HCT116 (cell line): ENCODE results near the gene RNU5D-1. TPM values are rescaled to one million over a fixed set of nuclear protein-coding genes. Genes with fewer than 3 reads are reported as not detected.
A peak's percentile ranks its signal among the peaks of the same experiment; 100 is the strongest.
"Not testable (repeated sequence)": the region's sequence is repeated elsewhere in the genome, so short reads cannot be mapped to it uniquely, and the experiment has no call there.

ENCODE experiments used
- ATAC-seq: fragments of 200-7000 bp; cut with Tn5 transposase; 2 replicates; pipeline ENCODE4 v1.9.1; 2020; ENCODE audit warnings: mild to moderate bottlenecking, moderate library complexity
- BruUV-seq: library from RNA; stranded (reverse); fragments of 400-500 nt; replicated peaks from 2 replicates; lab custom pipeline; 2021; lab: Mats Ljungman, UMichigan
- CTCF ChIA-PET: fragments of 300-600 bp; sonication (Branson Sonifier 250); formaldehyde crosslinking; loops from one replicate; lab custom pipeline; 2021; ENCODE audit warnings: antibody characterized with exemption; lab: Charles Lee
- POLR2A ChIA-PET: fragments of 300-600, 350-600 bp; sonication (Branson Sonifier 250); formaldehyde crosslinking; loops from one replicate; lab custom pipeline; 2021; ENCODE audit warnings: antibody characterized with exemption; lab: Charles Lee
- RAD21 ChIA-PET, 2 experiments: fragments of 300-600 bp; sonication (Branson Sonifier 250); formaldehyde crosslinking; loops; one replicate each; lab custom pipeline; 2023; ENCODE audit warnings: low total read pairs in 2 of 2; ENCODE audit not compliant: uncharacterized antibody in 2 of 2, unreplicated experiment in 2 of 2, low non-redundant PET in 1 of 2; lab: Charles Lee
- DNase-seq: peaks from one replicate; pipeline ENCODE4 v3.0.0-alpha.2; 2010; ENCODE audit warnings: low read depth, low spot score
- H2AFZ ChIP-seq: fragments of 200-600 bp; shearing (Covaris generic), sonication (generic); 2 replicates; pipeline ENCODE4 v1.6.1; 2017; ENCODE audit warnings: low read depth, mixed run types, mixed read lengths, antibody characterized with exemption, low read length; ENCODE audit not compliant: poor library complexity, severe bottlenecking
- H3K27ac ChIP-seq: 2 replicates; pipeline ENCODE4 v1.5.1; 2012; ENCODE audit warnings: low read depth, low read length
- H3K27me3 ChIP-seq: fragments of 200-600 bp; sonication (generic); 2 replicates; pipeline ENCODE4 v1.6.1; 2016; ENCODE audit warnings: mixed run types, low read length, mixed read lengths; ENCODE audit not compliant: insufficient read depth
- H3K36me3 ChIP-seq, 2 experiments: fragments of 200-500 bp in 1 of 2; fragments of 200-600 bp in 1 of 2; sonication (Bioruptor generic) in 1 of 2; sonication (generic) in 1 of 2; 2 replicates each; pipeline versions ENCODE4 v1.5.1 to v1.6.1; 2014 to 2016; ENCODE audit warnings: low read length in 2 of 2, inconsistent platforms in 1 of 2, mixed read lengths in 1 of 2, mixed run types in 1 of 2; ENCODE audit not compliant: insufficient read depth in 2 of 2, control insufficient read depth in 1 of 2
- H3K4me1 ChIP-seq, 2 experiments: fragments of 200-600 bp in 1 of 2; sonication (generic) in 1 of 2; 2 replicates each; pipeline versions ENCODE4 v1.5.1 to v1.6.1; 2012 to 2017; ENCODE audit warnings: low read length in 2 of 2, inconsistent platforms in 1 of 2, mild to moderate bottlenecking in 1 of 2, mixed read lengths in 1 of 2, mixed run types in 1 of 2, moderate library complexity in 1 of 2; ENCODE audit not compliant: insufficient read depth in 2 of 2, control insufficient read depth in 1 of 2
- H3K4me2 ChIP-seq: fragments of 200-600 bp; sonication (generic); 2 replicates; pipeline ENCODE4 v1.6.1; 2017; ENCODE audit warnings: mixed run types, low read length, mixed read lengths
- H3K4me3 ChIP-seq, 2 experiments: fragments of 200-600 bp in 1 of 2; sonication (generic) in 1 of 2; replicated peaks in 1 of 2; 2 replicates each; pipeline ENCODE4 v1.5.1; 2011 to 2016; ENCODE audit warnings: low read length in 2 of 2, control low read depth in 1 of 2, low read depth in 1 of 2, mild to moderate bottlenecking in 1 of 2, mixed read lengths in 1 of 2, mixed run types in 1 of 2
- H3K79me2 ChIP-seq: fragments of 200-600 bp; sonication (generic); 2 replicates; pipeline ENCODE4 v1.6.1; 2017; ENCODE audit warnings: mild to moderate bottlenecking, mixed run types, low read length, moderate library complexity, mixed read lengths; ENCODE audit not compliant: insufficient read depth
- H3K9ac ChIP-seq: fragments of 200-600 bp; sonication (generic); 2 replicates; pipeline ENCODE4 v1.6.1; 2016; ENCODE audit warnings: low read length, mixed read lengths
- H3K9me2 ChIP-seq: fragments of 200-600 bp; sonication (generic), shearing (Covaris generic); 2 replicates; pipeline ENCODE4 v1.6.1; 2017; ENCODE audit warnings: mixed run types, mild to moderate bottlenecking, moderate library complexity; ENCODE audit not compliant: insufficient read depth
- H3K9me3 ChIP-seq, 2 experiments: fragments of 200-500 bp in 1 of 2; fragments of 200-600 bp in 1 of 2; sonication (Bioruptor generic) in 1 of 2; sonication (generic) in 1 of 2; 2 replicates each; pipeline ENCODE4 v1.6.1; 2014 to 2017; ENCODE audit warnings: low read length in 2 of 2, mixed read lengths in 2 of 2, inconsistent platforms in 1 of 2, low read depth in 1 of 2, mild to moderate bottlenecking in 1 of 2, mixed run types in 1 of 2, moderate library complexity in 1 of 2; ENCODE audit not compliant: control insufficient read depth in 1 of 2, insufficient read depth in 1 of 2
- H4K20me1 ChIP-seq: fragments of 200-600 bp; sonication (generic), shearing (Covaris generic); 2 replicates; pipeline ENCODE4 v1.6.1; 2017; ENCODE audit warnings: mixed run types, mild to moderate bottlenecking, moderate library complexity; ENCODE audit not compliant: insufficient read depth
- CBX3 ChIP-seq: IDR thresholded peaks from 2 replicates; pipeline ENCODE4 v1.6.1; 2012; ENCODE audit warnings: low read depth
- CEBPB ChIP-seq: IDR thresholded peaks from 2 replicates; pipeline ENCODE4 v1.6.1; 2012; ENCODE audit warnings: low read depth
- POLR2A ChIP-seq: IDR thresholded peaks from 2 replicates; pipeline ENCODE4 v1.7.0; 2011; ENCODE audit warnings: borderline replicate concordance; ENCODE audit not compliant: insufficient read depth, insufficient read length; ENCODE audit errors: extremely low read depth
- POLR2AphosphoS5 ChIP-seq: IDR thresholded peaks from 2 replicates; pipeline ENCODE4 v1.6.1; 2011; ENCODE audit warnings: mild to moderate bottlenecking, low read depth, low read length, moderate library complexity
- RAD21 ChIP-seq: IDR thresholded peaks from 2 replicates; pipeline ENCODE4 v1.6.1; 2012; ENCODE audit warnings: low read depth, mild to moderate bottlenecking
- SIN3A ChIP-seq: IDR thresholded peaks from 2 replicates; pipeline ENCODE4 v1.6.1; 2012; ENCODE audit warnings: low read depth
- SP1 ChIP-seq: IDR thresholded peaks from 2 replicates; pipeline ENCODE4 v1.6.1; 2012; ENCODE audit warnings: low read depth
- SRF ChIP-seq: IDR thresholded peaks from 2 replicates; pipeline ENCODE4 v1.6.1; 2012; ENCODE audit warnings: low read depth
- TCF7L2 ChIP-seq: IDR thresholded peaks from 2 replicates; pipeline ENCODE4 v1.7.0; 2011; ENCODE audit warnings: borderline replicate concordance, inconsistent platforms; ENCODE audit not compliant: insufficient read depth, insufficient read length; ENCODE audit errors: extremely low read depth
- YY1 ChIP-seq: IDR thresholded peaks from 2 replicates; pipeline ENCODE4 v1.6.1; 2011; ENCODE audit warnings: low read length, low read depth, moderate library complexity, mild to moderate bottlenecking; ENCODE audit not compliant: insufficient replicate concordance; ENCODE audit errors: extremely low read depth
- ZFX ChIP-seq: fragments of 450-650 bp; IDR thresholded peaks from 2 replicates; pipeline ENCODE4 v1.6.1; 2017
- ZNF274 ChIP-seq: fragments of 200-500 bp; sonication (Bioruptor generic); IDR thresholded peaks from 2 replicates; pipeline ENCODE4 v1.6.1; 2014; ENCODE audit warnings: mild to moderate bottlenecking, low read depth, low read length, inconsistent platforms
- intact Hi-C: fragments of 100-400 bp; cut with micrococcal nuclease; formaldehyde crosslinking; loops from 2 replicates; pipeline ENCODE4 v1.10.0; 2022
- total RNA-seq: library from RNA; stranded (reverse); gene quantifications from one replicate; pipeline ENCODE4 v1.2.1, GENCODE V29; 2021; ENCODE audit not compliant: unreplicated experiment
- TF ChIP-seq, protein P1 (sequence below): IDR thresholded peaks from 2 replicates; pipeline ENCODE4 v1.6.1; 2012
- TF ChIP-seq, protein P2 (sequence below), 3 experiments: fragments of 200-600 bp in 1 of 3; sonication (generic) in 1 of 3; IDR thresholded peaks in 2 of 3; conservative IDR thresholded peaks in 1 of 3; 2 replicates each; pipeline ENCODE4 v1.5.1; 2012 to 2017; ENCODE audit warnings: low read depth in 2 of 3, low read length in 2 of 3, antibody characterized with exemption in 1 of 3, borderline replicate concordance in 1 of 3, control low read depth in 1 of 3, mild to moderate bottlenecking in 1 of 3, mixed read lengths in 1 of 3, mixed run types in 1 of 3, moderate library complexity in 1 of 3; ENCODE audit not compliant: insufficient read depth in 1 of 3
- TF ChIP-seq, protein P3 (sequence below): IDR thresholded peaks from 2 replicates; pipeline ENCODE4 v1.6.1; 2011; ENCODE audit warnings: mild to moderate bottlenecking, low read length, moderate library complexity; ENCODE audit not compliant: insufficient replicate concordance; ENCODE audit errors: extremely low read depth

The RNU5D-1 gene
- total RNA-seq, 1 experiment from 2014 or later: not detected

DNA sequence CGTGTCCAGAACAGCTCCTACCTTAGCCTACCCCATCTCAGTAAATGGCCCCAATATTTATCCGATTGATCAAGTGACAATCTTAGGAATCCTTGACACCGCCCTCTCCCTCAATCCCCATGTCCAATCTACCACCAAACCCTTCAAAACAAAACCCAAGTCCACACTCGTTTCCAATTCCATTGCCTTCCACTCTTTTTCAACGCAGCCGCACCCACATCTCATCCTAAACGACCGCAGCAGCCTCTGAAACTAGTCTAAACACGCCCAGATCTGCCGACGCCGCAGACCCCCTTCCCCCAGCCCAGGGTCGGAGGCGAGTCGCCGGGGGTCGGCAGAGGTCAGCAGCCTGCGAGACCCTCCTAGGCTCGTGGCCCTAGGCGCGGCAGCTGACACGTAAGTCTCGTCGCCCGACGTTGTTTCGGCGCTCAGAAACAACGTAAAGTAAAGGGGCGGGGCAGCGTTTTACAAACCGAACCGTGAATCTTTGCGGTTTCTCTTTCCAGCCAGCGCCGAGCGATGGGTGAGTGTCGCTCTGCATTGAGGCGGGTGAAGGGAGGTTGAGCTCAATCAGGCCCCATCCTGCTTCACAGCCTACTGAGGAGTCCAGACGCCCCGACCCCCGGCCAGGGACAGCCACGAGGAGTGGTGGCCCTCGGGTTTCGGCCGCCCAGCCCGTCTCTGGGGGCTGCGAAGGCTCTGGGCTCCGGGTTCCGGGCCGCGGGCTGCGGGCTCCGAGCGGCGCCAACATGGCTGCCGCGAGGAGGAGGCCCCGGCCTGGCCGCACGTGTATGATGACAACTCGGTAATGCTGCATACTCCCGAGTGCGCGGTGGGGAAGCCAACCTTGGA lies 44.3 kb upstream of the RNU5D-1 start, which contains the start of gene RPS8:
RPS8 (plus strand) TSS at position 463 of the 852 bp plus-strand sequence; CDS start at position 520, 57 bp downstream.
- H3K79me2 ChIP-seq: peaks cover 43% of the 10 kb centered on the region
- TSS peak; percentile 97 for BruUV-seq
- ChIA-PET CTCF (interaction anchor here (1.1 to 1.6 kb wide), 3 partner anchors 13 to 54 kb away, joined by 3 read pairs; partner anchors contain the start of genes BEST4 and RNU5D-1), RAD21 (no interaction called here), POLR2A (interaction anchor here (0.7 to 3.5 kb wide), 15 partner anchors 8 to 725 kb away, joined by 3 to 39 read pairs (median 9); partner anchors contain the start of genes CCDC163, DYNLT4, MMACHC and MUTYH)
- no peak within 1 kb of the TSS for H2AFZ ChIP-seq
- H3K9ac ChIP-seq: peak within 1 kb of the TSS; percentile 100
- peaks cover 26 to 41% of the 10 kb centered on the region in 2 experiments for H3K36me3 ChIP-seq
- ATAC-seq: peak; percentile 76
- no peaks in the 10 kb centered on the region for H3K9me3 ChIP-seq
- peak within 1 kb of the TSS; percentile 92 to 99 for H3K4me3 ChIP-seq
- H4K20me1 ChIP-seq: peaks cover 18% of the 10 kb centered on the region; the same call in 1 of the 2 replicates
- H3K4me2 ChIP-seq: peak within 1 kb of the TSS; percentile 99
- peak within 1 kb of the TSS; percentile 86 for H3K27ac ChIP-seq
- H3K27me3 ChIP-seq: no peaks in the 10 kb centered on the region
- DNase-seq: peak; percentile 85
- intact Hi-C loops: loop anchor here (1.0 kb wide), 1 partner anchor 44 kb away; the partner anchor contains the start of gene RNU5D-1
- no peaks in the 10 kb centered on the region for H3K9me2 ChIP-seq
- peaks cover 10 to 24% of the 10 kb centered on the region in 2 experiments for H3K4me1 ChIP-seq
- TF ChIP-seq RAD21 (no peak), YY1 (peak; percentile 79), POLR2AphosphoS5 (peak; percentile 99), CBX3 (no peak), SIN3A (peak; percentile 94; the same call in 1 of the 2 replicates), TCF7L2 (no peak), POLR2A (peak; percentile 97), ZNF274 (no peak), SRF (peak; percentile 96), SP1 (peak; percentile 93), ZFX (peak; percentile 91; the same call in 1 of the 2 replicates), CEBPB (no peak)
- TF ChIP-seq, protein P1, sequence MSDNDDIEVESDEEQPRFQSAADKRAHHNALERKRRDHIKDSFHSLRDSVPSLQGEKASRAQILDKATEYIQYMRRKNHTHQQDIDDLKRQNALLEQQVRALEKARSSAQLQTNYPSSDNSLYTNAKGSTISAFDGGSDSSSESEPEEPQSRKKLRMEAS: peak; percentile 99
- TF ChIP-seq, protein P2, sequence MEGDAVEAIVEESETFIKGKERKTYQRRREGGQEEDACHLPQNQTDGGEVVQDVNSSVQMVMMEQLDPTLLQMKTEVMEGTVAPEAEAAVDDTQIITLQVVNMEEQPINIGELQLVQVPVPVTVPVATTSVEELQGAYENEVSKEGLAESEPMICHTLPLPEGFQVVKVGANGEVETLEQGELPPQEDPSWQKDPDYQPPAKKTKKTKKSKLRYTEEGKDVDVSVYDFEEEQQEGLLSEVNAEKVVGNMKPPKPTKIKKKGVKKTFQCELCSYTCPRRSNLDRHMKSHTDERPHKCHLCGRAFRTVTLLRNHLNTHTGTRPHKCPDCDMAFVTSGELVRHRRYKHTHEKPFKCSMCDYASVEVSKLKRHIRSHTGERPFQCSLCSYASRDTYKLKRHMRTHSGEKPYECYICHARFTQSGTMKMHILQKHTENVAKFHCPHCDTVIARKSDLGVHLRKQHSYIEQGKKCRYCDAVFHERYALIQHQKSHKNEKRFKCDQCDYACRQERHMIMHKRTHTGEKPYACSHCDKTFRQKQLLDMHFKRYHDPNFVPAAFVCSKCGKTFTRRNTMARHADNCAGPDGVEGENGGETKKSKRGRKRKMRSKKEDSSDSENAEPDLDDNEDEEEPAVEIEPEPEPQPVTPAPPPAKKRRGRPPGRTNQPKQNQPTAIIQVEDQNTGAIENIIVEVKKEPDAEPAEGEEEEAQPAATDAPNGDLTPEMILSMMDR (IDR thresholded peaks at IDR 0.05 in 2 of 3, conservative IDR thresholded peaks at IDR 0.05 in 1 of 3; ENCODE audit: borderline replicate concordance in 1 of 3, insufficient read depth in 1 of 3, low read depth in 2 of 3, low read length in 2 of 3): no peak
- TF ChIP-seq, protein P3, sequence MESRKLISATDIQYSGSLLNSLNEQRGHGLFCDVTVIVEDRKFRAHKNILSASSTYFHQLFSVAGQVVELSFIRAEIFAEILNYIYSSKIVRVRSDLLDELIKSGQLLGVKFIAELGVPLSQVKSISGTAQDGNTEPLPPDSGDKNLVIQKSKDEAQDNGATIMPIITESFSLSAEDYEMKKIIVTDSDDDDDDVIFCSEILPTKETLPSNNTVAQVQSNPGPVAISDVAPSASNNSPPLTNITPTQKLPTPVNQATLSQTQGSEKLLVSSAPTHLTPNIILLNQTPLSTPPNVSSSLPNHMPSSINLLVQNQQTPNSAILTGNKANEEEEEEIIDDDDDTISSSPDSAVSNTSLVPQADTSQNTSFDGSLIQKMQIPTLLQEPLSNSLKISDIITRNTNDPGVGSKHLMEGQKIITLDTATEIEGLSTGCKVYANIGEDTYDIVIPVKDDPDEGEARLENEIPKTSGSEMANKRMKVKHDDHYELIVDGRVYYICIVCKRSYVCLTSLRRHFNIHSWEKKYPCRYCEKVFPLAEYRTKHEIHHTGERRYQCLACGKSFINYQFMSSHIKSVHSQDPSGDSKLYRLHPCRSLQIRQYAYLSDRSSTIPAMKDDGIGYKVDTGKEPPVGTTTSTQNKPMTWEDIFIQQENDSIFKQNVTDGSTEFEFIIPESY: no peak

DNA sequence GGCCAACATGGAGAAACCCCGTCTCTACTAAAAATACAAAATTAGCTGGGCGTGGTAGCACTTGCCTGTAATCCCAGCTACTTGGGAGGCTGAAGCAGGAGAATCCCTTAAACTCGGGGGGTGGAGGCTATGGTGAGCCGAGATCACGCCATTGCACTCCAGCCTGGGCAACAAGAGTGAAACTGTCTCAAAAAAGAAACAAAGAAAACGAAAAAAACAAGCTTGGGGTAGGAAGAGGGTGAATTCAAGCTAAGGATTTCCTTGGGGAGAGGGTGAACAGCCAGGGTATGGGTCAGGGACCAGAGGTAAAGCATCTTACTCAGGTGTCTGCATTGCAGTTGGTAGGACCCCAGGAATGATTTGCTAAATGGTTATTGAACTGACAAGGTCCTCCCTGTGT lies 35.5 kb upstream of the RNU5D-1 start:
- RAD21 ChIA-PET, BruUV-seq, intact Hi-C loops, H3K79me2 ChIP-seq, H3K9me3 ChIP-seq, DNase-seq, H4K20me1 ChIP-seq, H2AFZ ChIP-seq, H3K9me2 ChIP-seq, H3K4me3 ChIP-seq, ATAC-seq, H3K4me2 ChIP-seq, H3K4me1 ChIP-seq, CTCF ChIA-PET, H3K27me3 ChIP-seq, H3K9ac ChIP-seq, H3K27ac ChIP-seq: not testable (repeated sequence)
- H3K36me3 ChIP-seq: peaks cover 28 to 39% of the 10 kb centered on the region in 2 experiments
- POLR2A ChIA-PET: interaction anchor here (1.2 to 1.7 kb wide), 3 partner anchors 9 to 45 kb away, joined by 4 to 9 read pairs (median 6); partner anchors contain the start of gene RPS8
